H1 (cell line): ENCODE measurements around the gene INPP5A. TPM values are rescaled to one million over a fixed set of nuclear protein-coding genes. Genes with fewer than 3 reads are reported as not detected.

Experiments
- CTCF ChIA-PET: fragments of 300-600 bp; sonication (Branson Sonifier 250); formaldehyde crosslinking; loops from one replicate; lab custom pipeline; 2021; ENCODE audit not compliant: partially characterized antibody; lab: Charles Lee
- POLR2A ChIA-PET: fragments of 300-600 bp; sonication (Branson Sonifier 250); formaldehyde crosslinking; loops from one replicate; lab custom pipeline; 2021; ENCODE audit warnings: inconsistent platforms; ENCODE audit not compliant: partially characterized antibody; lab: Charles Lee
- DNase-seq, 2 experiments: peaks; one replicate each; pipeline versions ENCODE4 v3.0.0 to v3.0.0-alpha.2; 2010 to 2022; ENCODE audit warnings: low spot score in 2 of 2, low read depth in 1 of 2, mixed read lengths in 1 of 2
- FAIRE-seq: peaks from 2 replicates; lab custom pipeline; 2011; peaks lifted over from hg19 to GRCh38; lab: Jason Lieb, UNC
- H2AFZ ChIP-seq: 2 replicates; pipeline ENCODE4 v1.8.1; 2012; ENCODE audit warnings: low read length, inconsistent platforms
- H2AK5ac ChIP-seq: 2 replicates; pipeline ENCODE4 v1.6.1; 2013; ENCODE audit warnings: low read depth, low read length
- H2BK120ac ChIP-seq: replicated peaks from 2 replicates; pipeline ENCODE3; 2013; ENCODE audit warnings: low read depth, low read length, inconsistent platforms
- H2BK12ac ChIP-seq: 2 replicates; pipeline ENCODE4 v1.6.1; 2013; ENCODE audit warnings: low read depth, low read length
- H2BK15ac ChIP-seq: 2 replicates; pipeline ENCODE4 v1.6.1; 2013; ENCODE audit warnings: low read length
- H2BK20ac ChIP-seq: 2 replicates; pipeline ENCODE4 v1.6.1; 2013; ENCODE audit warnings: low read length
- H2BK5ac ChIP-seq: 2 replicates; pipeline ENCODE4 v1.6.1; 2013; ENCODE audit warnings: low read depth, low read length
- H3K14ac ChIP-seq: 2 replicates; pipeline ENCODE4 v1.6.1; 2013; ENCODE audit warnings: inconsistent platforms; ENCODE audit not compliant: insufficient read length
- H3K18ac ChIP-seq: 2 replicates; pipeline ENCODE4 v1.6.1; 2013; ENCODE audit warnings: low read length; ENCODE audit errors: extremely low read depth
- H3K23ac ChIP-seq: 2 replicates; pipeline ENCODE4 v1.6.1; 2013; ENCODE audit warnings: inconsistent platforms; ENCODE audit not compliant: insufficient read length
- H3K23me2 ChIP-seq: 2 replicates; pipeline ENCODE4 v1.6.1; 2013; ENCODE audit warnings: low read depth, low read length
- H3K27ac ChIP-seq: 2 replicates; pipeline ENCODE4 v1.6.1; 2011; ENCODE audit warnings: low read depth, low read length, inconsistent platforms
- H3K27me3 ChIP-seq, 4 experiments: replicated peaks in 1 of 4; 1 replicate in 1 of 4; 2 replicates in 3 of 4; pipeline versions ENCODE4 v1.6.1 to v1.8.1; 2011 to 2013; ENCODE audit warnings: low read length in 3 of 4, mild to moderate bottlenecking in 3 of 4, inconsistent platforms in 2 of 4, mixed read lengths in 2 of 4, moderate library complexity in 1 of 4; ENCODE audit not compliant: control insufficient read depth in 3 of 4, insufficient read depth in 3 of 4; ENCODE audit errors: extremely low read depth in 1 of 4
- H3K36me3 ChIP-seq, 4 experiments: 2 replicates each; pipeline versions ENCODE4 v1.6.1 to v1.8.1; 2011 to 2013; ENCODE audit warnings: mild to moderate bottlenecking in 4 of 4, low read length in 3 of 4, moderate library complexity in 2 of 4, control low read depth in 1 of 4, inconsistent platforms in 1 of 4; ENCODE audit not compliant: insufficient read depth in 4 of 4, control insufficient read depth in 2 of 4
- H3K4ac ChIP-seq: replicated peaks from 2 replicates; pipeline ENCODE3; 2013; ENCODE audit warnings: low read length, low read depth, mixed read lengths, inconsistent platforms; ENCODE audit not compliant: insufficient read length
- H3K4me1 ChIP-seq, 4 experiments: replicated peaks in 1 of 4; 1 replicate in 1 of 4; 2 replicates in 3 of 4; pipeline versions ENCODE4 v1.6.1 to v1.8.1; 2011 to 2013; ENCODE audit warnings: low read length in 3 of 4, inconsistent platforms in 2 of 4, mixed read lengths in 1 of 4; ENCODE audit not compliant: insufficient read depth in 4 of 4, control insufficient read depth in 3 of 4
- H3K4me2 ChIP-seq, 2 experiments: 2 replicates each; pipeline versions ENCODE4 v1.6.1 to v1.8.1; 2011 to 2013; ENCODE audit warnings: low read depth in 2 of 2, low read length in 2 of 2, control low read depth in 1 of 2, inconsistent platforms in 1 of 2, mild to moderate bottlenecking in 1 of 2; ENCODE audit not compliant: insufficient read depth in 1 of 2
- H3K4me3 ChIP-seq, 4 experiments: fragments of 200-600, 300-600 bp in 1 of 4; sonication (generic), shearing (Covaris generic), sonication (Bioruptor Twin) in 1 of 4; 2 replicates each; pipeline versions ENCODE4 v1.5.1 to v1.8.1; 2011 to 2016; ENCODE audit warnings: low read length in 4 of 4, low read depth in 3 of 4, control low read depth in 2 of 4, inconsistent platforms in 2 of 4, mild to moderate bottlenecking in 2 of 4, mixed read lengths in 1 of 4, moderate library complexity in 1 of 4; ENCODE audit not compliant: insufficient read depth in 2 of 4; ENCODE audit errors: extremely low read depth in 1 of 4
- H3K56ac ChIP-seq: replicated peaks from 2 replicates; pipeline ENCODE3; 2013; ENCODE audit warnings: low read depth, mild to moderate bottlenecking, mixed read lengths, low read length, inconsistent platforms; ENCODE audit not compliant: insufficient read length
- H3K79me1 ChIP-seq: 2 replicates; pipeline ENCODE4 v1.6.1; 2013; ENCODE audit warnings: low read depth, low read length, control low read depth
- H3K79me2 ChIP-seq, 2 experiments: 2 replicates each; pipeline versions ENCODE4 v1.6.1 to v1.8.1; 2012 to 2013; ENCODE audit warnings: low read length in 2 of 2, mild to moderate bottlenecking in 2 of 2, inconsistent platforms in 1 of 2; ENCODE audit not compliant: insufficient read depth in 2 of 2, control insufficient read depth in 1 of 2
- H3K9ac ChIP-seq, 4 experiments: replicated peaks in 1 of 4; 1 replicate in 1 of 4; 2 replicates in 3 of 4; pipeline versions ENCODE4 v1.6.1 to v1.8.1; 2011 to 2013; ENCODE audit warnings: low read depth in 3 of 4, low read length in 3 of 4, control low read depth in 2 of 4, mild to moderate bottlenecking in 2 of 4, moderate library complexity in 2 of 4, inconsistent platforms in 1 of 4; ENCODE audit errors: extremely low read depth in 1 of 4
- H3K9me3 ChIP-seq, 2 experiments: 2 replicates each; pipeline versions ENCODE4 v1.6.1 to v1.8.1; 2012 to 2013; ENCODE audit warnings: mild to moderate bottlenecking in 2 of 2, moderate library complexity in 2 of 2, control low read depth in 1 of 2, inconsistent platforms in 1 of 2, low read depth in 1 of 2, low read length in 1 of 2, mixed read lengths in 1 of 2; ENCODE audit not compliant: insufficient read depth in 2 of 2
- H4K20me1 ChIP-seq, 2 experiments: replicated peaks in 1 of 2; 2 replicates each; pipeline versions ENCODE3 to v1.8.1; 2011 to 2013; ENCODE audit warnings: inconsistent platforms in 2 of 2, low read length in 2 of 2, mild to moderate bottlenecking in 1 of 2; ENCODE audit not compliant: insufficient read depth in 2 of 2, control insufficient read depth in 1 of 2
- H4K5ac ChIP-seq: 2 replicates; pipeline ENCODE4 v1.6.1; 2013; ENCODE audit warnings: low read length, low read depth, mixed read lengths, inconsistent platforms; ENCODE audit not compliant: insufficient read length
- H4K8ac ChIP-seq: 2 replicates; pipeline ENCODE4 v1.8.0; 2013; ENCODE audit warnings: mild to moderate bottlenecking, moderate library complexity, low read length, inconsistent platforms; ENCODE audit not compliant: insufficient read depth; ENCODE audit errors: extremely low read depth
- H4K91ac ChIP-seq: replicated peaks from 2 replicates; pipeline ENCODE3; 2013; ENCODE audit warnings: low read length, mixed read lengths, inconsistent platforms; ENCODE audit not compliant: insufficient read length
- BRCA1 ChIP-seq: IDR thresholded peaks from 2 replicates; pipeline ENCODE4 v1.6.1; 2012; ENCODE audit warnings: low read depth, low read length, improper control_type of control experiment
- CHD2 ChIP-seq: IDR thresholded peaks from 2 replicates; pipeline ENCODE4 v1.6.1; 2012; ENCODE audit warnings: low read length, improper control_type of control experiment
- KDM1A ChIP-seq: fragments of 200-600, 300-600 bp; sonication (generic); IDR thresholded peaks from 2 replicates; pipeline ENCODE4 v1.7.1; 2016; ENCODE audit warnings: mild to moderate bottlenecking, low read length, borderline replicate concordance
- POLR2A ChIP-seq, 2 experiments: IDR thresholded peaks; 1 replicate in 1 of 2; 2 replicates in 1 of 2; pipeline ENCODE4 v1.6.1; 2011; ENCODE audit warnings: low read depth in 2 of 2, low read length in 2 of 2, mild to moderate bottlenecking in 2 of 2; ENCODE audit errors: control extremely low read depth in 1 of 2
- RBBP5 ChIP-seq: IDR thresholded peaks from 2 replicates; pipeline ENCODE4 v1.7.1; 2012; ENCODE audit warnings: low read depth, mild to moderate bottlenecking, inconsistent platforms, low read length, moderate library complexity, borderline replicate concordance
- RFX5 ChIP-seq: IDR thresholded peaks from 2 replicates; pipeline ENCODE4 v1.6.1; 2011; ENCODE audit warnings: low read depth, low read length, improper control_type of control experiment, borderline replicate concordance
- SIRT6 ChIP-seq: IDR thresholded peaks from one replicate; pipeline ENCODE4 v1.7.1; 2012; ENCODE audit warnings: low read length, inconsistent platforms
- TBP ChIP-seq: IDR thresholded peaks from 2 replicates; pipeline ENCODE4 v1.6.1; 2011; ENCODE audit warnings: low read depth, low read length, improper control_type of control experiment
- WGBS, 2 experiments: shearing (Covaris generic) in 1 of 2; methylation state at CpG; one replicate each; pipeline versions ENCODE4 v1.1.6 to v1.1.7; 2013 to 2015; ENCODE audit warnings: low lambda C conversion rate in 2 of 2, mixed read lengths in 2 of 2, inconsistent platforms in 1 of 2, low coverage in 1 of 2, missing lambda C conversion rate in 1 of 2; ENCODE audit not compliant: insufficient replicate concordance in 2 of 2, insufficient coverage in 1 of 2, insufficient read length in 1 of 2; ENCODE audit errors: extremely low coverage in 1 of 2, missing lambda C conversion rate in 1 of 2; 5-methylcytosine and 5-hydroxymethylcytosine counted together
- polyA plus RNA-seq, 7 experiments: library from polyadenylated mRNA; depleted of rRNA in 3 of 7; stranded (reverse) in 5 of 7; unstranded in 2 of 7; fragments of >200 nt in 5 of 7; fragments of 200-250 nt in 2 of 7; gene quantifications; 1 replicate in 5 of 7; 2 replicates in 1 of 7; 4 replicates in 1 of 7; pipeline versions ENCODE4 v1.2.1 to v1.2.3, GENCODE V29; 2011 to 2013; ENCODE audit warnings: missing spikeins in 2 of 7, mixed read lengths in 2 of 7
- total RNA-seq: library from RNA; stranded (reverse); fragmentation: NEBNext Ultra II Directional; extraction: Animal tissue kit (Norgen Biotek cat#: 25700); gene quantifications from 2 replicates; pipeline ENCODE4 v1.2.1, GENCODE V29; 2021

INPP5A gene
- total and polyA plus RNA-seq, 2 of the 8 experiments (the other 6 are each of a cell fraction or from before 2014, with no cell fraction given), result 19.7 to 27.5 TPM

DNA sequence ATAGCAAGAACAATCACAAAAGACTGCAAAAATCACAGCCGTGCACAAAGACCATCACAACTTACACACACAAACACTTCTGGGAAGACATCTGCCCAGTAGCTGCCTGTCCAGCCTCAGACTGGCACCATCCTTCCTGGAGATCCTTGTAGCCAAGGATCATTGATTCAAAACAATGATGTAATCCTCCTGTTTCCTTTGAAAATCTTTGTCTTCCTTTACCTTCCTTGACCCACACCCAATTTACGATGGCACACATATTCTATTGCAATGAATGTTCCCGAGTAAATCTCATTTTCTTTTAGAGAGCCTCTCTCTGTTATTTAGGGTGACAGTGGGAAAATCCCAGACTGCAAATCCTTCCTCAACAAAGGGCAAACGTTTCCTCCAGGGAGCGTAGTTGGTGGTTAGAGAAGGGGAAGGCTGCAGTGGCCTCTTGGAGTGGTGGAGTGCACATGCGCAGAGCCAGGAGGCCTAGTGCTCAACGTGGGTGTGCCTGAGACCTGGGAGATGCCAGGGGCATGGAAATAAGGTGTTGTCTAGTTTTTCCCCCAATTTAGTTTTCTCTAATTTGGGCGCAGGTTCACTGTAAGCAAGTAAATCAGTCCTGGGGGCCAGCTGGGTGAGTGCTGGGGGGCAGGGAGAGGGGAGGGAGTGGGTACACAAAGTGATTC lies 3.1 kb upstream of the INPP5A start:
- peaks cover 0 to 19% (median 10%) of the 10 kb centered on the region in 4 experiments; a peak in 6 of 7 replicates for H3K4me1 ChIP-seq
- no peak overlapping the region for H3K14ac ChIP-seq
- no peak for TF ChIP-seq RBBP5
- no peak for TF ChIP-seq SIRT6
- no peak for TF ChIP-seq KDM1A
- no peak for TF ChIP-seq BRCA1
- TF ChIP-seq RFX5, result no peak
- no peak for TF ChIP-seq CHD2
- TF ChIP-seq TBP, result no peak
- no peak for TF ChIP-seq POLR2A (IDR thresholded peaks at IDR 0.05; ENCODE audit: control extremely low read depth in 1 of 2, low read depth in 2 of 2, low read length in 2 of 2)
- H3K4ac ChIP-seq, result no peak overlapping the region
- no peaks in the 10 kb centered on the region for H3K36me3 ChIP-seq
- no peak overlapping the region; a peak in 1 of 4 replicates for H3K4me2 ChIP-seq
- peak overlapping the region; percentile 78; the same call in 1 of the 2 replicates for H2AK5ac ChIP-seq
- peaks cover 0 to 4% of the 10 kb centered on the region in 2 experiments; a peak in 1 of 4 replicates for H3K79me2 ChIP-seq
- peaks cover 3% of the 10 kb centered on the region; the same call in 1 of the 2 replicates for H3K79me1 ChIP-seq
- H2BK15ac ChIP-seq, result no peak overlapping the region
- peak overlapping the region; percentile 30; the same call in 1 of the 2 replicates for H2BK12ac ChIP-seq
- peaks cover 2 to 10% of the 10 kb centered on the region in 2 experiments for H4K20me1 ChIP-seq
- H3K27me3 ChIP-seq, result peaks cover 0 to 9% (median 8%) of the 10 kb centered on the region in 4 experiments; a peak in 4 of 7 replicates
- CTCF ChIA-PET, result no interaction called here
- no peak overlapping the region for H4K5ac ChIP-seq
- H2BK120ac ChIP-seq, result no peak overlapping the region
- POLR2A ChIA-PET, result interaction anchor here (1.0 kb wide), 1 partner anchor 12 kb away, joined by 3 read pairs; no protein-coding TSS in a partner anchor
- no peak for FAIRE-seq
- no peak overlapping the region for H3K4me3 ChIP-seq
- H3K56ac ChIP-seq, result no peak overlapping the region
- WGBS, 2 experiments, result 79% methylated on average over 8 of the region's 8 CpGs; no CpG with 5 or more reads in 1 of the 2 experiments
- H2AFZ ChIP-seq, result no peak overlapping the region
- H3K9me3 ChIP-seq, result no peaks in the 10 kb centered on the region
- no peak overlapping the region for H2BK20ac ChIP-seq
- no peak overlapping the region for H3K23ac ChIP-seq
- no peak overlapping the region for H3K18ac ChIP-seq
- no peak for DNase-seq
- no peak overlapping the region for H4K91ac ChIP-seq
- 0 out of 2 replicates have a peak overlapping the region, but pooled peaks have one; percentile 47 for H2BK5ac ChIP-seq
- no peak overlapping the region for H3K27ac ChIP-seq
- H3K23me2 ChIP-seq, result peaks cover 6% of the 10 kb centered on the region; the same call in 1 of the 2 replicates
- H4K8ac ChIP-seq, result no peak overlapping the region
- no peak overlapping the region for H3K9ac ChIP-seq
